ENCODE results near the gene KLRF2.

KLRF2 gene

GRCh38 chr12:9925705-9926393 is 44.6 kb downstream of the KLRF2 start:
- TF ChIP-seq TAF1 (IDR thresholded peaks at IDR 0.05; ENCODE audit: borderline replicate concordance, insufficient read depth, low read length): no peak

GRCh38 chr12:9926876-9927275 is 45.6 kb downstream of the KLRF2 start:
- TF ChIP-seq FOXP2 (optimal IDR thresholded peaks at IDR 0.05; ENCODE audit: borderline replicate concordance, extremely low read depth, extremely low read length, insufficient read depth): no peak
- TF ChIP-seq SIN3A (IDR thresholded peaks at IDR 0.05; ENCODE audit: borderline replicate concordance, insufficient read depth, low read length): no peak
- no peak for TF ChIP-seq REST (IDR thresholded peaks at IDR 0.05; ENCODE audit: insufficient read depth in 1 of 2, low read depth in 2 of 2, low read length in 2 of 2)
- TF ChIP-seq POLR2AphosphoS5 (IDR thresholded peaks at IDR 0.05; ENCODE audit: low read depth, low read length): no peak
- no peak for TF ChIP-seq TAF1 (IDR thresholded peaks at IDR 0.05; ENCODE audit: borderline replicate concordance, insufficient read depth, low read length)

- TF ChIP-seq SIN3A (IDR thresholded peaks at IDR 0.05; ENCODE audit: borderline replicate concordance, insufficient read depth, low read length) (no peak), REST (IDR thresholded peaks at IDR 0.05; ENCODE audit: insufficient read depth in 1 of 2, low read depth in 2 of 2, low read length in 2 of 2) (no peak), FOXP2 (optimal IDR thresholded peaks at IDR 0.05; ENCODE audit: borderline replicate concordance, extremely low read depth, extremely low read length, insufficient read depth) (no peak), POLR2AphosphoS5 (IDR thresholded peaks at IDR 0.05; ENCODE audit: low read depth, low read length) (no peak), TAF1 (IDR thresholded peaks at IDR 0.05; ENCODE audit: borderline replicate concordance, insufficient read depth, low read length) (no peak)
Measured at GRCh38 chr12:9928607-9929006, 47.3 kb downstream of the KLRF2 start.

- TF ChIP-seq TAF1 (IDR thresholded peaks at IDR 0.05; ENCODE audit: borderline replicate concordance, insufficient read depth, low read length) (no peak), REST (IDR thresholded peaks at IDR 0.05; ENCODE audit: insufficient read depth in 1 of 2, low read depth in 2 of 2, low read length in 2 of 2) (no peak), FOXP2 (optimal IDR thresholded peaks at IDR 0.05; ENCODE audit: borderline replicate concordance, extremely low read depth, extremely low read length, insufficient read depth) (no peak), SIN3A (IDR thresholded peaks at IDR 0.05; ENCODE audit: borderline replicate concordance, insufficient read depth, low read length) (no peak), POLR2AphosphoS5 (IDR thresholded peaks at IDR 0.05; ENCODE audit: low read depth, low read length) (no peak)
Measured at GRCh38 chr12:9931245-9931644, 50.0 kb downstream of the KLRF2 start.

- no peak for TF ChIP-seq SIN3A (IDR thresholded peaks at IDR 0.05; ENCODE audit: borderline replicate concordance, insufficient read depth, low read length)
- TF ChIP-seq TAF1 (IDR thresholded peaks at IDR 0.05; ENCODE audit: borderline replicate concordance, insufficient read depth, low read length): no peak
Measured at GRCh38 chr12:9932270-9932669, 51.0 kb downstream of the KLRF2 start, which contains the start of gene CLEC2A. CLEC2A (minus strand) TSS chr12:9932370; CDS start chr12:9932329, 41 bp downstream.

- TF ChIP-seq SIN3A (IDR thresholded peaks at IDR 0.05; ENCODE audit: borderline replicate concordance, insufficient read depth, low read length) (no peak), FOXP2 (optimal IDR thresholded peaks at IDR 0.05; ENCODE audit: borderline replicate concordance, extremely low read depth, extremely low read length, insufficient read depth) (no peak), TAF1 (IDR thresholded peaks at IDR 0.05; ENCODE audit: borderline replicate concordance, insufficient read depth, low read length) (no peak), POLR2AphosphoS5 (IDR thresholded peaks at IDR 0.05; ENCODE audit: low read depth, low read length) (no peak), REST (IDR thresholded peaks at IDR 0.05; ENCODE audit: insufficient read depth in 1 of 2, low read depth in 2 of 2, low read length in 2 of 2) (no peak)
Measured at GRCh38 chr12:9933958-9934357, 52.7 kb downstream of the KLRF2 start.

Data from PFSK-1 (cell line).